Thymus (tissue), 2 donors: ENCODE measurements around the gene AURKB. TPM values are rescaled to one million over a fixed set of nuclear protein-coding genes. Genes with fewer than 3 reads are reported as not detected.

Experiments
- polyA plus RNA-seq: library from polyadenylated mRNA; stranded (reverse); fragments of 200-250 nt; gene quantifications from one replicate; pipeline ENCODE4 v1.2.3, GENCODE V29; 2013
- total RNA-seq: library from RNA; stranded (reverse); fragments of 120-200 nt; gene quantifications from one replicate; pipeline ENCODE4 v1.2.4, GENCODE V29; 2013
- donor health status: healthy.

The AURKB gene
- total and polyA plus RNA-seq, 2 donors = 11.3 to 58.8 TPM

Other genes with a start within 250 kb of the AURKB start
- gene GUCY2D, start 208.0 kb downstream of the AURKB start, total RNA-seq = 0.05 TPM
- gene GUCY2D, start 208.0 kb downstream of the AURKB start, polyA plus RNA-seq = 0.02 TPM
- 0.24 TPM for gene ALOX15B, start 171.5 kb downstream of the AURKB start, total RNA-seq
- gene ALOX15B, start 171.5 kb downstream of the AURKB start, polyA plus RNA-seq = 5.1 TPM
- 0.42 TPM for gene ALOX12B, start 122.9 kb downstream of the AURKB start, total RNA-seq
- 5.0 TPM for gene ALOX12B, start 122.9 kb downstream of the AURKB start, polyA plus RNA-seq
- not detected for gene ALOXE3, start 92.1 kb downstream of the AURKB start, total RNA-seq
- gene ALOXE3, start 92.1 kb downstream of the AURKB start, polyA plus RNA-seq = 1.2 TPM
- not detected for gene HES7, start 86.5 kb downstream of the AURKB start, total RNA-seq
- 0.75 TPM for gene HES7, start 86.5 kb downstream of the AURKB start, polyA plus RNA-seq
- 4.2 TPM for gene PER1, start 58.2 kb downstream of the AURKB start, total RNA-seq
- gene PER1, start 58.2 kb downstream of the AURKB start, polyA plus RNA-seq = 71.9 TPM
- 7.4 TPM for gene VAMP2, start 47.6 kb downstream of the AURKB start, total RNA-seq
- gene VAMP2, start 47.6 kb downstream of the AURKB start, polyA plus RNA-seq = 73.9 TPM
- gene TMEM107, start 34.2 kb downstream of the AURKB start, total RNA-seq = 71.6 TPM
- 21.3 TPM for gene TMEM107, start 34.2 kb downstream of the AURKB start, polyA plus RNA-seq
- gene BORCS6, start 20.4 kb downstream of the AURKB start, total RNA-seq = 8.5 TPM
- gene BORCS6, start 20.4 kb downstream of the AURKB start, polyA plus RNA-seq = 11.4 TPM
- gene CTC1, start 37.5 kb upstream of the AURKB start, total RNA-seq = 12.0 TPM
- gene CTC1, start 37.5 kb upstream of the AURKB start, polyA plus RNA-seq = 55.8 TPM
- gene PFAS, start 38.7 kb upstream of the AURKB start, total RNA-seq = 19.6 TPM
- gene PFAS, start 38.7 kb upstream of the AURKB start, polyA plus RNA-seq = 12.8 TPM
- 29.0 TPM for gene RANGRF, start 78.1 kb upstream of the AURKB start, total RNA-seq
- gene RANGRF, start 78.1 kb upstream of the AURKB start, polyA plus RNA-seq = 51.3 TPM
- gene SLC25A35, start 84.8 kb upstream of the AURKB start, total RNA-seq = 0.90 TPM
- gene SLC25A35, start 84.8 kb upstream of the AURKB start, polyA plus RNA-seq = 8.5 TPM
- 0.71 TPM for gene ARHGEF15, start 99.7 kb upstream of the AURKB start, total RNA-seq
- gene ARHGEF15, start 99.7 kb upstream of the AURKB start, polyA plus RNA-seq = 6.1 TPM
- not detected for gene ODF4, start 129.3 kb upstream of the AURKB start, total RNA-seq
- gene ODF4, start 129.3 kb upstream of the AURKB start, polyA plus RNA-seq = 0.05 TPM
- 5,303 TPM for gene RPL26, start 172.6 kb upstream of the AURKB start, total RNA-seq
- gene RPL26, start 172.6 kb upstream of the AURKB start, polyA plus RNA-seq = 6,011 TPM
- not detected for gene RNF222, start 187.3 kb upstream of the AURKB start, total RNA-seq
- gene RNF222, start 187.3 kb upstream of the AURKB start, polyA plus RNA-seq = 0.34 TPM
- gene NDEL1, start 225.3 kb upstream of the AURKB start, total RNA-seq = 17.8 TPM
- 24.4 TPM for gene NDEL1, start 225.3 kb upstream of the AURKB start, polyA plus RNA-seq